Mesangial cell (primary cell): Measurements from ENCODE around the gene IL17B. TPM values are rescaled to one million over a fixed set of nuclear protein-coding genes. Genes with fewer than 3 reads are reported as not detected.

Experiments used
- total RNA-seq: library from RNA; depleted of rRNA; stranded (reverse); fragments of >200 nt; gene quantifications from 2 replicates; pipeline ENCODE4 v1.2.3, GENCODE V29; 2015

IL17B gene, protein sequence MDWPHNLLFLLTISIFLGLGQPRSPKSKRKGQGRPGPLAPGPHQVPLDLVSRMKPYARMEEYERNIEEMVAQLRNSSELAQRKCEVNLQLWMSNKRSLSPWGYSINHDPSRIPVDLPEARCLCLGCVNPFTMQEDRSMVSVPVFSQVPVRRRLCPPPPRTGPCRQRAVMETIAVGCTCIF
- total RNA-seq, result 0.38 and 2.0 TPM in 2 replicates

DNA sequence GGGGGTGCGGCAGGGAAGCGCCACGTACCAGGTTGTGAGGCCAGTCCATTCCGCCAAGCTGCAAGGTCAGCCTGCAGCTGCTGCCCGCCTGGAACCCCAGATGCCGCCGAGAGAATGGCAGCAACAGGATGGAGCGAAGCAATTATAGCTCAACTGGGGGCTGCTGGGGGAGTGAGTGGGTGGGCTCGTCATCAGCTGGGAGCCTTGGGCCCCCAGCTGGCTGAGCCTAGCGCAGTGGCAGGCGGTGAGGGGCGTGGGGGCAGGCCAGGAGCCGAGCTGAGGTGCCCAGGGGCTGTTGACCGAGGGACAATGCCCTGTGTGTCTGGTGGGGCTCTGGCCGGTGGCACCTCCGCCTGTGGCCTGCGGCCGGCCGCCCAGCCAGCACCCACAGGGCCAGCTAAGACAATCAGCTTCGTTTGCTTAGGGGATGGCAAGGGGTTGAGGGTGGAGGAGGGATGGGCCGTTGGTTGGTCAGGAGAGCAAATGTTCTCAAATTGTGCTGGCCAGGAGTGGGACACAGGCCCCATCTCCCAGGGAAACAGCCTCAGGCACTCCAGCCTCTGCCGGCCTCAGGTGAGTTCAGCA, at the start of gene IL17B:
TSS of gene IL17B (minus strand) at position 116 of the 585 bp plus-strand sequence. CDS start at position 49, 67 bp downstream.

DNA sequence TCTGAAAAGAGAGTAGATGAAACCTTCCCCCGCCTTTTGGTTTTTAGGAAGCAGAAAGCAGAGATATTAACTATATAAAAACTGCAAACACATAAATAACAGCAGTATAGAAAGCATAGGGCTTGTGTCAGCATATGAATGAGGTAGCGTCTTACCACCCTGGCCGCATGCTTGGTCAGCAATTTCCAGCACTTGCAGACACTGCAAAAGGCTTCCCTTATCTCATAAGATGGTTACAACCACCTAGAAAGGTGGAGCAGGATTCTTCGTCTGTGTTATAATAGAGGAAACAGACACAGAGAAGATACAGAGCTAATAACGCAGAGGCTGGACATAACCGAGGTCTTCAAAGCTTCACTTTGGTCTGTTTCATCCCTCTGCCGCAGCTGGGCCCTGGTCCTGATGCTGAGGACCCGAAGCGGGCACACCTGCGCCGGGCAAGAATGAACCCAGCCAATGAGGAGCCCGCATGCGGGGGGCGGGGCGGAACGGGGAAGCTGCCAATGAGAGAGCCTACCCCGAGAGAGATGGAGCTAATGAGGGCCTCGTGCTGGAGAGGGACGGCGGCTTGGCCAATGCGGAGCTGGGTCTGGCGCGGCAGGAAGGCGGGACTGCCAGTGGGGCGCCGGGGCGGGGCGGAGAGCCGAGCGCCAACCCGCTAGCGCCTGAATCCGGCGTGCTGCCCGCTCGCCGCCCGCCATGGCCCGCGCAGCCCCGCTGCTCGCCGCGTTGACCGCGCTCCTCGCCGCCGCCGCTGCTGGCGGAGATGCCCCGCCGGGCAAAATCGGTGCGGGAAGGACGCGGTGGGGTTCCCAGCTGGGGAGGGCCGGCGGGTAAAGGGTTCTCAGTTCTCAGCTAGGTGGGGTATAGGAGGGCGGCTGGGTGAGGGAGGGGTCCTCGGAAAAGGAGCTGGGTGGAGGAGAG, 21.5 kb downstream of the IL17B start, which contains the start of gene PCYOX1L:
TSS of gene PCYOX1L (plus strand) at position 677 of the 924 bp plus-strand sequence. CDS start at position 700, 23 bp downstream.

DNA sequence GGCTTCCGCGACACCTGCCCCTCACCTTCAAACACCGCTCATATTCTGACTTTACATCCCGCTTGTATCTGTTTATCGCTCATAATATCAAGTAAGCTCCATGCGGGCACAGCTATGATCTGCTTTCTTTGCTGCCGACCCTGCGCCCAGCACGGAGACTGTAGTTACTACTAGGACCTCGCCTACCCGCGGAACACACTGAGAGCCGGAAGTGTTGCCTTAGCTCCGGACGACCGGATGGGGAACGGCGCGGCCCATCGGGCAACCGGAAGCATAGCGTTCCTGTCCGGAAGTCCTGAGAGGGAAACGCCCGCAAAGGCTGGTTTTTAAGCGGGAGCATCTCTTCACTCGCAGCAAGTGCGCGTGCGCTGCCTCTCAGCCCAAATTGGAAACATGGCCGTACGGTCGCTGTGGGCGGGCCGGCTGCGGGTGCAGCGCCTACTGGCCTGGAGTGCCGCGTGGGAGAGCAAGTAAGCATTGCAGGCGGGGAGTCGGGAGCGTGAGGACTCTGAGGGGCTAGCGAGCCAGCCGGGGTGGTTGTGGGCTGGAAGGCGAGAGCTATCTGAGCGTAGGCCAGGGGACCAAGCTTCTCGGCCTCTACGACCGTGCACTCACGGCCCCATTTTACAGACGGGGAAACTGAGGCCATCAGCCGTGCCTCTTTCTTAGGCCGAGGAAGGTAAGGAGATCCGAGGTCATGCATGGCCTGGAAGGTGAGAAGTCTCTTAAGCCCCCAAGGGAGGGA, 33.8 kb downstream of the IL17B start, which contains the start of gene GRPEL2:
TSS of gene GRPEL2 (plus strand) at position 353 of the 745 bp plus-strand sequence. CDS start at position 394, 41 bp downstream.

Other genes starting within 250 kb of the IL17B start
- gene ABLIM3, start 237.8 kb downstream of the IL17B start, total RNA-seq, result 4.2 and 7.0 TPM in 2 replicates
- gene AFAP1L1, start 107.4 kb downstream of the IL17B start, total RNA-seq, result 9.0 and 12.5 TPM in 2 replicates
- gene GRPEL2, start 33.8 kb downstream of the IL17B start, total RNA-seq, result 8.4 and 12.9 TPM in 2 replicates
- gene PCYOX1L, start 21.2 kb downstream of the IL17B start, total RNA-seq, result 8.6 and 19.0 TPM in 2 replicates
- gene CSNK1A1, start 172.1 kb upstream of the IL17B start, total RNA-seq, result 190 TPM in 2 replicates
- gene ARHGEF37, start 202.2 kb upstream of the IL17B start, total RNA-seq, result 1.3 and 2.4 TPM in 2 replicates